Fibroblast of skin of scalp (primary cell): ENCODE measurements around the gene UMAD1.

Source experiments
- DNase-seq: peaks from one replicate; pipeline ENCODE4 v3.0.0-alpha.2; 2013

The UMAD1 gene

DNA sequence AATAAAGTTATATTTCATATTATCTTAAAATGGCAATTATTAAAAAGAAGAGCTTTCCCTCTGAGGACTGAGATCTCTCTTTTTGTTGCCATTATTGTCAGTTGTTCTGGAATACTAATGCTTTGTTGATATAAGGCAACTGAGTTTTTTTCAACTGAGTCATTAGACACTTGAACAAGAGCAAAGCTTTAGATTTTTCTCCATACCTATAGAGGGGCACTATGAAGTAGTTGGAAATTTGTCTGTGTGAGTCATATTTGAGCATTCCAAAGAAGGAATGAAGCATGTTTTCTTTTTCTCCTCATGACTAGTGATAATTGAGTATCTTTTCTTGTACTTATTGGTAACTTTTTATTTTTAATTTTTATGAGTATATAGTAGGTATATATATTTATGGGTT, 53.3 kb downstream of the UMAD1 start:
- DNase-seq, result peak; percentile 89

DNA sequence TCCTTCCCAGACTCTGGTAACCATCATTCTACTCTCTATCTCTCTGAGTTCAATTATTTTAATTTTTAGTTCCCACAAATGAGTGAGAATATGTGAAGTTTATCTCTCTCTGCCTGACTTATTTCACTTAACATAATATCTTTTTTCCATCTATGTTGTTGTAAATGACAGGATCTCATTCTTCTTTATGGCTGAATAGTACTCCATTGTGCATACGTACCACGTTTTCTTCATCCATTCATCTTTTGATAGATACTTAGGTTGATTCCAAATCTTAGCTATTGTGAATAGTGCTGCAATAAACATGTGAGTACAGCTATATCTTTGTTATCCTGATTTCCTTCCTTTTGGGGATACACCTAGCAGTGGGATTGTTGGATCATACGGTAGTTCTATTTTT, 54.0 kb downstream of the UMAD1 start:
- no peak for DNase-seq

DNA sequence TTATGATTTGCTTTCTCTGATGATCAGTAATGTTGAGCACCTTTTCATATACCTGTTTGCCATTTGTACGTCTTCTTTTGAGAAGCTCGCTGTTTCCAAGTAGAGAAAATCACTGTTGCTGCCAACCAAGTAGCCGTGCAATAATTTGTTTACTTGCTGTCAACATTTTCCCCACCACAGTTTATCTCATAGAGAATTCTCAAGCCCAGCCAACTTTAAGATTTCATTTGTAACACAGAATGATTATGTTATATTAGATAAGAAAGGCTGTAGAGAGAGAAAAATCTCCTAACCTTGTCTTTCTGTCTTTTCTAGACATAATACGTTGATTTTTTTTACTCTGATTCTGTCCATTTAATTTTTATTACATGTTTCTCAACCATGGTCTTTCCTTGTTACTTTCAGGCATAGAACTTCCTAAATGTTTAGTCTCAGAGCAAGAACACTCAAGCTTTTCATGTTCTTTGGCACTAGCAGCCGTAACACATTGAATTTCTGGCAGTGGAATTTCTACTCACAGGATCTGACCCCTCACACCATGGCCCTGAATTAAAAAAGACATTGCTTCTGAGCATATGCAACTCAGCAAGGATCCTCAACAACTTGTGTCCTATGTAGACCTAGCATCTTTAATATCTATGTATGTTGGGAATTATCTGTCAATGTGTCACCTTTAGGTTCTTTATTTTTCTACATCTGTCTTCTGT, 54.7 kb downstream of the UMAD1 start:
- no peak for DNase-seq

DNA sequence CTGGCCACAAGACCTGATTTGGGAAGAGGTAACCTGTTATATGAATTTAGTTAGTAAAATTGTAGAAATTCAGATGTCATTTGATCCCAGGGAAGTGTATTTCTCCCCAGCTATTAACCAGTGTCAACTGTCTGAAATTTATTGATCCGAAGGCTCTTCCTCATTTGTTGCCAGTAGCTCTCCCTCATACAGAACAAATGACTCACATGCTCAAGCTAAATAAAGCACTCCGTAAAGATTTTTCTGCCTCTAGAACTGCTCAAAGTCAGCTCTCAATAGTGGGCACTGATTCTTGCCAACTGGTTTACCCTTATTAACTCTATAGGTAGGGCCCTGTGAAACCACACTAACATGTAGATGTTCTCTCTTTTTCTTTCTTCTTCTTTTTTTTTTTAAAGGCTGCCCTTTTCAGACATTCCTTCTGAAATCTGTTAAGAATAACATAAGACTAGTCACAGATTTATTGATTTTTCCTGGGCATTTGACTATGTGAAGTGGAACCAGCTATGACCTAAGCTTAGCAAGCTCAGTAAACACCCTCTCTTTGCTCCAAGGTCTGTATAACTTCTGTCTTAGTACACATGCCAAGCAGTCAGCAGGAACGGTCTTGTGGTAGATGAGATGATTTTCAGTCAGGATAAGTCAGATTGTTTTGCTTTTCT, 56.0 kb downstream of the UMAD1 start:
- peak; percentile 25 for DNase-seq

DNA sequence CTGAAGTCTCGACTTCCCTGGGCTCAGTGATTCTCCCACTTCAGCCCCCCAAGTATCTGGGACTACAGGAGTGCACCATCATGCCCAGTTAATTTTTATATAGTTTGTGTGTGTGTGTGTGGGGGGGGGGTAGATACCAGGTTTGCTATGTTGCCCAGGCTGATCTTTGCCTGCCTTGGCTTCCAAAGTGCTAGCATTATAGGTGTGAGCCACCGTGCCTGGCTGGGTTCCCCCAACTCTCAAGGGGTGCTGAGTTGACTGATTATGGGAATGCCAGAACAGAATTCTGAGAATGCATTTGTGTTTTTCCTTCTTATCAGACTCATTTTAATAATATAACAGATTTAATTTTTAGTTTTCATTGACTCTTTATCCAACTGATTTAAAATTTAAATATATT, 58.4 kb downstream of the UMAD1 start:
- DNase-seq, result no peak

DNA sequence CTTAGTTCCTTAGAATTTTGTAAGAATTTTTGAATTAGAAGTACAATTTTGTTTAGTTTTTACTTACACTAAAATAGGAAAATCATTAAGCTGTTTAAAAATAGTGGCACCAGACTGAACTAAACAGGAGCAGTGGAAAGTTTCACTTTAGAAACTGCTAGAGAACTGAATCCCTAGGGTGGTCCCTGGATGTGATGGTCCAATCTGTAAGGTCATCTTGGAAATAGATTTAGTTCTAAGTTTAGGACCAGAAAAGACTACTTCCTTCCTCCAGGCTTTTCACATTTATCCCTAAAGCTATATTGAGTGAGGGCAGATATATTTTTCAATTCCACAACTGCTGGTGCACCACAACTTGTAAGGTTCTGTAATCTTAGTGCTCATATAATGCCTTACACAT, 58.8 kb downstream of the UMAD1 start:
- no peak for DNase-seq

DNA sequence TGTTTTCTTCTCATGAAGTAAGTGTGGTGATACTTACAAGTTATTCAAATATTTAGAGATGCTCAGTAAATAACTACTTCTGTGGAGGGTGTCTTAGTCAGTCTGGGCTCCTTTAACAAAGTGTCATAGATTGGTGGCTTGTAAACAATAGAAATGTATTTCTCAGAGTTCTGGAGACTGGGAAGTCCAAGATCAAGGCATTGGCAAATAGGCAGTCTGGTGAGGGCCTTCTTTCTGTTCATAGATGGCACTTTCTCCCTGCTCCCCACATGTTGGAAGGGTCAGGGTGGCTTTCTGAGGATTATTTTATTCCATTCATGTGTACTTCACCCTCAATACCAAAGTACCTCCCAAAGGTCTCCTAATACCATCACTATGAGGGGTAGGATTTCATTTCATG, 59.4 kb downstream of the UMAD1 start:
- no peak for DNase-seq

DNA sequence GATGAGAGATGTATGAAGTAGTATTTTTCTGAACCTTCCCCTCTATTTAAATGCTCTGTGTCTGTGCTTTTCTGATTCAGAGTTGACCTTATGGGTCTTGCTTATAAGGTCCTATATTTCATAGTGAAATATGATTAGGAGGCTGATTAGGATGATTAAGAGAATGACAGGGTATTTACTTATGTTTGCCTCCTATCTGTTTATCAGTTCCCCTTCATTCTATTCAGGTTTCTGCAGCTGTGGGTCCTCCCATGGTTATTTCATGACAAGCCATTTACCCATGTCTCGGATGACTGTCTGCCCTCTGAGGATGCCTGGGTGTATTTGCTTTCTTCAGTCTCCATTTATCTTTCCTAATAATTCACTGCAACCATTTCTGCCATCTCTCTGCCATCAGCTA, 61.0 kb downstream of the UMAD1 start:
- no peak for DNase-seq

DNA sequence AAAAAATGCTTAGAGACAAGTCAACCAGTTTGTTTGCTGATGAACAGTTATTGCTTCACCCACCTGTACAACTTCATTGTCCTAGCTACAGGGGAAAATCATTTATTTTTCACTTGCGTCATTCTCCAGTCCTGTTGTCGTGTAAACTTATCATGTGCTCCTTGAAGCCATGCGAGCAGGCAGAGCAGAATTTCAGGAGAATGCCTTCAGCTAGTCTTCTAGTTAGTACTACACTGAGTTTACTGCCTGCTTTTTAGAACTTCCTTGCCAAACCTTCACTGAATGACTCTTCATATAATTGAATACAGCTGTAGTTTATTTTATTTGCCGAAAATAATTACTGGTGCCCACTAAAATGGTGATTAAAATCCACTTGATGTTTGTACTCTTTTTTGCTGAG, 62.3 kb downstream of the UMAD1 start:
- DNase-seq, result no peak

DNA sequence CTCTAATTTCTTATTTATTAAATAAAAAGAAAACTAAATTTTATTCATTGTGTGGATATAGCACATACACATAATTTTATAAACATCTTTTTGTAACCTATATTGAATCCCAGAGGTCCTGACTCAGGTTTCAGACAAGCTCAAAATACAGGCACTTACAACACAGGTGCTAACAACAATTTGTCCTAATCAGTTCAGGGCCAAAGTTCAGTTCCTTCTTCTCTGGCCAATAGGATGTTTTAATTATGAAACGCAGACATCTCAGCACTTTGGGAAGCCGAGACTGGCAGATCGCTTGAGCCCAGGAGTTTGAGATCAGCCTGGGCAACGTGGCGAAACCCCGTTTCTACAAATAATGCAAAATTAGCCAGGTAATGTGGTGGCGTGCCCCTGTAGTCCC, 62.9 kb downstream of the UMAD1 start:
- no peak for DNase-seq

DNA sequence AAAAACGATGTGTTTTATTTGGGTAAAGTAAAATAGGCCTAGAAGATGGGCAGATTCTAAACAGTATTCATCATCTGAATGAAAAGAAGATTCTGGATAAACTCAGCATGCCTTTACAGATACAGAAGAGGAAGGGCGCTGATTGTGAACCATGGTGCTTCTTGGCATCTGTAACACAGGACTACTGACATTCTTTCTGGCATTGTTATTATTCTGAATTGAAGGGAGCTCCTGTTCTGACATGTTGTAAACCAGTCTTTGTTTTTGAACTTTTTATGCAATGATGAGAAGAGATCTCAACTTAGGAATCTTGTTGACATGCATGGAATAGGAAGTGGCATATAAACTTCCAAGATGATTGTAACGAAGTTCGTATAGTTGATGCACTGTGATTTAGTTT, 64.3 kb downstream of the UMAD1 start:
- no peak for DNase-seq

DNA sequence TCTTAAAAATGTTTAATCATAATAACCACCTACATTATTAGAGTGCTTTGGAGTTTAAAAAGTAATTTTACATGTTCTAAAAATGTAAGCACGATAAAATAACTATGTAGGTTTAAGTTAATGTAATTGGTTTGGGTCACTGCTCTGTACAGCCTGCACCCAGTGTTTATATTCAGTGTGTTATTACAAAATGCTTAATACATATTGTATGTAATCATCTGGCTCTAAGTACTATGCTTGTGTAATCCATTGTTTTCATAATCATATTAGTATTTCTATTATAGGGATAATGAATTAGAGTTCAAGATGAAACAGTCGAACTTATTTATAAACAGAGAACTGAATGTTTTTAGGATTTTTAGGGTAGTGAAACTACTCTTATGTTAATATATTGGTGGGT, 64.8 kb downstream of the UMAD1 start:
- DNase-seq, result no peak

DNA sequence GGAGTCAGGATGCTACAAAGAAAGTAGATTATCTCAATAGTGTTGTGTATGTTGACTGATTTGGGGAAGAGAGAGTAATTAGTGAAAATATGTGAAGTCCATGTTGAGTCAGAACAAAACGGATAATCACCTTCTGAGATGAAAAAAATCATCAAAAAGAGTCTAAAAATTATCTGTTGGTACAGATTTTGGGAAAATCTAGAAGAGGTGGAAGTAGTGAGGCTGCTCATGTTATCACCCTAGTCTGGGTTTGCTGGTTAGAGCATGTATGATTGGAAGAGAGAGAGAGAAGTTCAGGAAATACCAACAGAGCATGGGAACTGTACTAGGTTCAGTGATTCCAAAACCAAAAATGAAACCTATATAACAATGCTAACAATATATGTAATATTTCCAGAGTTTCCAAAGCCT, 65.6 kb downstream of the UMAD1 start:
- no peak for DNase-seq

DNA sequence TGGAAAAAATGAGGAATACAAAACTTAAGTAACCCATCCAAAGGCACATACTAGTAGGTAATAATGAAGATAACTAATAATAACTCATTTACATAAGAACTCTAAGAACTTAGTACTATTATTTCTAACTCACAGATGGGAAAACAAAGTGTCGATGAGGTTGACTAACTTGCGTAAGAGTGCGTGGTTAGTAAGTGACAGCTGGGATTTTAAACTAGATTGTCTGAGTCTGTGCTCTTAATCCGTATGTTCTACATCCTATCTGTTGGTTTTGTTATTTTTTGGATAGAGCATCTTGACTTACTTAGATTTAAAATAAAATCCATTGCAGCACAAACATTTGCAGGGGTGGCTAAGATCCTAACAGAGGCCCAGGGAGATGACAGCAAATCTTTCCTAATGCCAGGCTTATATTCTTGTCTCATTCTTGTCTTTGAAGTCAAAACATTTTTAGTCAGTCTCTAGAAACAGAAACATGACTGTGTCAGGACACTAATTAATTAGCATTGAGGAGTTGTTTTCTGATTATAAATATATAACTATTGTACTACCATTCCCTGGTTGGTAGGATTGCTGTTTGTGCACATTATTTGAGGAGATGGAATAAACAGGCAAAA, 66.1 kb downstream of the UMAD1 start:
- DNase-seq, result no peak

DNA sequence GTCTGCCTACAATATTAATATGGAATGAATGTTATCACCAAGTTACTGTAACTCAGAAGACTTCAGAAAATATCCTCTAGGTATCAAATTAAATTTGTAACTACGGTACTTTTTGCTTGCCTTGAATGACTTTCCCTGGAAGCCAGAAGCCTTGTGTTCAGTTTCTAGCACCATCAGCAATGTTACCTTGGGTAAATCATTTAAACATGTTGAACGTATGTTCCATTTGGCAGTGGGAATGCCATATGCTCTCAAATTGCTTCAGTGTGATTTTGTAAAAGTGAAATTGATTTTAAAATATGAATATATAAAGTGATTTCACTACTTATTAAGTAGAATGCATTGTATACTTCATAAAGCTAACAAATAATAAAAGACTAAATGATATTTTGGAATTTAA, 66.7 kb downstream of the UMAD1 start:
- DNase-seq, result no peak

DNA sequence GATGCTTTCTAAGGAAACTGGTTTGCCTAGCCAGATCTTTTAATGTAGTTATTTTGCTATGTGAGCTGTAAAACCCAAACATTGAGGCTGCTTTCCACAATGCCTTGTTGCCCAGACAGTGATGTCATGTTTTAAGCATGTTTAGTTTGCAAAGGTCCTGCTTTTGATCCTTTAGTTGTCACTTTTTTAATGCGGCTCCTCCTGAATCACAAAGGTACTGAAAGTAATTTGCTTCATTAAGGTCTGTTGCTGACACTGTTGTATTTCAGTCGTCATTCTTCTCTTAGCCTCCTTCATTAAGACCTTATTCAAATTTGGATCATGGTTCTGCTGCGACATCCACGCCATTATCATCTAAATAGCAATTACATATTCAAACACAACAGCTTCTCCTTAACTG, 67.3 kb downstream of the UMAD1 start:
- DNase-seq, result peak; percentile 25

DNA sequence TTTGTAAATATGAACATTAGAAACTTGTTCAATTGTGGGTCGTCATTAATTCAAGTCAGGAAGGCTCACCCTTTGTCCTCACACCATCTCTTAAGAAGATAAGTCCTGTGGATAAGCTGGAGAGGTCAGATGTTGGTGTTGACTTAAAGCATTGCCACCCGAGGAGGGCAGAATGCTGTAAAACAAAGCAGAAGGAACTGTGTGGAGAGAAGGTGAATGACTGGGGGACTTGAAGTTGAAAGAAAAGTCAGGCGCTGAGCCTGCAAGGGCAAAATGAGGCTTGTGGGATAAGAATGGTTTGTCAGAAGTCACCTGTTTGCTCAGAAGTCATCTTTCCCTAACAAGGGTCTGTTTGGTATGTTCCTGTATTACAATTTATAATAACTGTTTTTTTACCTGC, 68.7 kb downstream of the UMAD1 start:
- no peak for DNase-seq

DNA sequence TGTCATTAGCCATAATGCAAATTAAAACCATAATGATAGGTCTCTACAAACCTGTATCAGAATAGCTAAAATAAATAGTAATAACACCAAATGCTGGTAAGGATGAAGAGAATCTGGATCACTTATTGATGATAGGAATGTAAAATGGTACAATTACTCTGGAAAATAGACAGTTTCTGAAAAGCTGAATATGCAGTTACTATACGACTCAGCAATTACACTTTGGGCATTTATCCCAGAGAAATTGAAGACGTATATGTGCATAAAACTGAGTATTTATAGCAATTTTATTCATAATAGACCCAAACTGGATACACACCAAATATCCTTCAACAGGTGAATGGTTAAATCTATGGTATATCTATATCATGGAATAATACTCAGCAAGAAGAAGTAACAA, 69.9 kb downstream of the UMAD1 start:
- no peak for DNase-seq

DNA sequence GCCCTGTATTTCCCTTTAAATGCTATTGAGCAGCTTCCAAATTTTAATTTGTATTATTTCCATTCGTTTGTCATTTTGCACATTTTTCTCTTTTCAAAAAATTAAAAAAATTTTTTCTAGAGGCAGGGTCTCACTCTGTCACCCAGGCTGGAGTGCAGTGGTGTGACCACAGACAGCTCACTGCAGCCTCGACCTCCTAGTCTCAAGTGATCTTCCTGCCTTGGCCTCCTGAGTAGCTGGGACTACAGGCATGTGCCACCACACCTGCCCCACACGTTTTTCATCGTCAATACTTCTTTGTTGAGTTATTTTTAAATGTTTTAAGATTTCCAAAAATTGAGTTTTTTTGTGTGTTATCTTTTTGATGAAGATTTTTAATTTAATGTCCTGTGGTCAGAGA, 73.2 kb downstream of the UMAD1 start:
- DNase-seq, result no peak

DNA sequence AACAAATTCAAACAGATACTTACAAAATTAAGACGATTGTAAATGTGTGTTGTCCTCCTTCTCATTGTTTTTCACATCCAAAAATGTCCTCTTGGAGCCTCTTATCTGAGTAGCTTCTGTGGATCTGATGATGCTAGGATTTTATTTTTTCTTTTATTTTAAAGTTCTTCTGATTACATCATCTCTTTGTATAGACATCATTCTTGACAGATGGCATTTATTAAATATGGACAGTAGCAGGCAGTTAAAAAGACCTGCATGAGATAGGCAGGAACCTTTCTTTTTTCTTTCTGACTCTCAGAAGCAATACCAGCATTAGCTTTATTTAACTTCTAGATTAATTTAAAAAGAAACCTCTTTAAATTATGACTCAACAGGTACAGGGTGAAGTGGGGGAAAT, 77.9 kb downstream of the UMAD1 start, which contains the start of gene RPA3:
Gene RPA3 (minus strand): TSS at position 116 of the 400 bp plus-strand sequence. CDS start 78,189 bp downstream, outside the sequence.
- DNase-seq, result no peak

DNA sequence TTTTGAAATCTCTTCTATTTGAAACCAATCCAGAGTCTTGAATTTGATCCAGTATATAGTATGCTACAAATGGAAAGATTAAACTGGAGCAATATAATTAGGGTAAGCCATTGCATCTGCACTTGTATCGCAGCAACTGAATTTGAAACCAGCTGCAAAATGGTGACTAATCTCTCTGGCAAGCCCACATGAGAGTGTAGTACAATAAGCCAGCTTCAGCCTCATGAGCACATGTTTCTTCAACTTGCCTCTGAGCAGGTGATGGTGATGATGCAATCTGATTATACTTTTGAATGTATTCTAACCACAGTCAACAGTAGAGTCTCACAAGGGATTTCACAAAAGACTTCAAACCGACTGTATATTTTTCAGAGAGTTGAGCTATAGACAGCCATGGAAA, 78.7 kb downstream of the UMAD1 start:
- peak; percentile 44 for DNase-seq

DNA sequence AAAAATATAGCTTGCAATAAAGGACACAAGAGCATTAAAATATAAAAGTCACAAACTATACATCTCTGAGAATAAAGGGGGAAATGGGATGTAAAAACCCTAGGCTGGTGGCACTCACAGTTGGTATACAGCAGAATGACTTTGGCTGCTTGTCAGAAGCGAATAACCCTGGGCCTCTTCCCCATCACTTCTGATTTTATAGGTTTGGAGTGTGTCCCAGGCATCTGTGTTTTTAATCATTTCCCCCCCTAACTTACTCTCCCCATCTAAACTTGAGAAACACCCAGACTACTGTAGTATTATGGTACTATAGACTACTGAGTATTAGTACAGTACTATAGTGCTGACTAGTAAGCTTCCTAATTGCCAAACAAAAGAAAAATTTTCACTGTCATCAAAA, 79.6 kb downstream of the UMAD1 start:
- DNase-seq, result no peak

DNA sequence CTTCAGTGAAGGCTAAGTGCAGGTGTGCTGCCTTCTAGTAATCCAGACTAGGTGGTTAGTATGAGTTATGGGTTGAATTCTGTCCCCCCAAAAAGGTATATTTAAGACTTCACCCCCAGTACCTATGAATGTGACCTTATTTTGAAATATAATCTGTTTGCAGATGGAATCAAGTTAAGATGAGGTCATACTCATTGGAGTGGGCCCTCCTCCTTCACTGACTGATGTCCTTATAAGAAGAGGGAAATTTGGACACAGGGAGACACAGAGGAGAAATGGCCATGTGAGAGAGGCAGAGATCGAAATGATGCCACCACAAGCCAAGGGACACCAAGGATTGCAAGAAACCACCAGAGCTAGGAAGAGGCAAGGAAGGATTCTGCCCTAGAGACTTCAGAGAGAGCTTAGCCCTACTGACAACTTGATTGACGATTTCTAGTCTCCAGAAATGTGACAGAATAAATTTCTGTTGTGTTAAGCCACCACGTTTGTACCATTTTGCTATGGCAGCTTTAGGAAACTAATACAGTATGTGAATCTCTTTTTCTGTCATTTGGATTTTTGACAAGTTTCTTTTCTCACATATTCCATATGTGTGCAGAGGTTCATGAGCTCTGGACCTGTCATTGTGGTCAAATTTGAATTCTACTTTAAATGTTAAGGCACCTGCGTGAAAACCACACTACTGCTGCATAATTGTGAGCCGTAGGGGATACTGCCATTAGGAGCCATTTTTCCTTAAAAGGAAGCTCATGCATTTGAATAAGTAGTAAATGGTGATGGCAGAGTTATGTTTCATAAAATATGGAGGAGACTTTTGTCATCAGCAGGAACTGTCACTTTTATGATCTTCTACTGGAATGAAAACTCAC, 80.4 kb downstream of the UMAD1 start:
- DNase-seq, result no peak
